GM18951 (cell line): ENCODE data around the gene UTF1.

Experiments used
- POLR2A ChIP-seq: IDR thresholded peaks from 4 replicates; pipeline ENCODE4 v1.6.1; 2011; ENCODE audit warnings: mild to moderate bottlenecking; ENCODE audit not compliant: insufficient read length, insufficient read depth; ENCODE audit errors: extremely low read depth
- in situ Hi-C: fragments of 300-500 bp; cut with MboI; formaldehyde crosslinking; loops from one replicate; pipeline ENCODE4 v1.12.0; 2022; ENCODE audit warnings: low sequenced_read_pairs, mixed read lengths, inconsistent platforms; ENCODE audit not compliant: unreplicated experiment

Gene UTF1

DNA sequence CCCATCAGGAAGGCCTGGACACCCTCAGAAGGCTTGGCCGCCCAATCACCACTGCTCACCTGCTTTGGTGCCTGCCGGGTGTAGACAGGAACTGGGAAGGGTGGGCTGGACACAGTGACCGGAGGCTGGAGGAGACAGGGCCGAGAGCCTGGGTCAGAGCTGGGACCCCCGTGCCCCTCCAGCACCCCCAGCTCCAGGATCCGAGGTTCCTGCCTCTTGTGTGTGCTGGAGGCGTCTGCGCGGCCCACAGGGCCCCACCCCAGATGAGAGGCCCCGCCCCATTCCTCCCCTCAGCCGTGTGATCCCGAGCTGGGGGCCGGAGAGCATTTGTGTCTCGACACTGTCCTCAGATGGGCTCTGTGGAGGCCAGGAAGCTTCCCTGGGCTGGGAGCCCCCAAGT lies 37.3 kb downstream of the UTF1 start:
- TF ChIP-seq POLR2A = no peak
- in situ Hi-C loops = no loop called here

DNA sequence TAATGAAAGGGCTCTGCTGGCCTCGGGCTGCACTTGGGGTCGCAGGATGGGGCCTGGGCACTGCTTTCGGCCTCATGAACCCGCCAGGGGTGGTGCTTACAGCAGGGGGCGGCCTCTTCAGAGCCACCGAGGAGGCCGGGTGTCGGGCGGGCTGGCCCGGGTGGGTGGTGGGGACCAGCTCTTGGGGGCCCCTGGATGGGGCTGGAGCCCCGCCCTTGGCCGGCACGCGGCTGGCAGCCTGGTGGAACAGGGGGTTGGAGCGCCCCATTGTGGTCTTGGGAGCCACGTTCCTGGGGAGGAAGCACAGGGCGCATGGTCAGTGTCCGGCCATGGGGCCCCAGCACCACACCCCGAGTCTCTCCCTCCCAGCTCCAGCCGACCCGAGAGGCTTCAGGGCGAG lies 37.8 kb downstream of the UTF1 start:
- no peak for TF ChIP-seq POLR2A
- in situ Hi-C loops = no loop called here

DNA sequence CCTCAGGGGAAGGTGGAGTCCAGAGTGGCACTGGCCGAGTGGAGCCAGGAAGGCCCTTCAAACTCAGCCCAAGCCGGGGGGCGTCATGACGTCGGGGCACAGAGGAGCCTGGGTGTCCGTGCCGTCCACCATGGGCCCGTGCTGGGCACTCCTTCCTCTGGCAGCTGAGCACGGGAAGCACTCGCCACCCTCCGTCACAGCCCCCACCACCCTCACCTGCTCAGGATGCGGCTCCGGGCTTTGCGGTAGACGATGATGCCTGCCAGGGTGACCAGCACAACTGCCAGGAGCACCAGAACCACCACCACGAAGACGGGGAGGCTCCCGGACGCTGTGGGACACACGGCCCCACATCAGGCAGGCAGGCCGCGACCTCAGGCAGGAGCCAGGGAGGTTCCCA lies 38.5 kb downstream of the UTF1 start:
- in situ Hi-C loops = no loop called here
- no peak for TF ChIP-seq POLR2A

DNA sequence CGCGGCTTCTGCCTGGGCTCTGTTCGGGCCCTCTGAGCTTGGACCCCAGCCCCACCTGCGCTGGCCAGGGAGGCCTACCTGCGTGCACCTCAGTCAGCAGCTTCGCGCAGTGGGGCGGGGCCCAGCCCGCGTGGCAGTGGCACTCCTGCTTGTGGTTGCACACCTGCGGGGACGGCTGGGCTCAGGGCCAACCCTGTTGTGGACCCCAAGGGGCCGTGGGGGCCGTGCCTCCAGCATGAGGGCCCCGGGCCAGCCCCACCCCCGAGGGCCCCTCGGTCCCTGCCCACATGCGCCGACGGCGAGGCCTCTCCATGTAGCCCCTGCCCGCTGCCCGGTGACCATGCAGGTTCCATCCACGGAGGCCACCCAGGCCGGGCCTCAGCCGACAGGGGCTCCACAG lies 39.4 kb downstream of the UTF1 start:
- in situ Hi-C loops = no loop called here

DNA sequence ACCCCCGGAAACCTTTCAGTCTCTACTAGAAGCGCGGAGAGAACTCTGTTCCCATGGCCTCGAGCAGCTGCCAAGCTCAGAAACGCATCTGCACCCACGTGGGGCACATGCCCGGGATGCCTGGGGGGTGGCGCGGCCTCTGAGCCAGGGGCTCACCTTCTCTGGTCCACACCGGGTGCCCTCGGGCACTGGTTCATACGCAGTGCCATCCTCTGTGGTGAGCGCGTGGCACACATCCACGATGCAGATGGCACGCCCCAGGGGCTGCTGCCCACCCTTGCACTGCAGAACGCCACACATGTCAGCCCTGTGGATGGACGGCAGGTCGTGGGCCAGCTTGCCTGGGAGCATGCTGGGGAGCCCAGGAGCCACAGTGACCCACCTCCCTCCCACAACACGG lies 40.2 kb downstream of the UTF1 start:
- in situ Hi-C loops = no loop called here
- TF ChIP-seq POLR2A = no peak

More for the DNA sequence above, 39.4 kb downstream of the UTF1 start:
- TF ChIP-seq POLR2A = no peak

GRCh38 chr10:133270773-133271297 lies 40.8 kb downstream of the UTF1 start:
- TF ChIP-seq POLR2A = no peak

GRCh38 chr10:133271521-133272300 lies 41.7 kb downstream of the UTF1 start:
- in situ Hi-C loops = no loop called here
- no peak for TF ChIP-seq POLR2A

More at GRCh38 chr10:133270773-133271297, 40.8 kb downstream of the UTF1 start:
- in situ Hi-C loops = no loop called here

DNA sequence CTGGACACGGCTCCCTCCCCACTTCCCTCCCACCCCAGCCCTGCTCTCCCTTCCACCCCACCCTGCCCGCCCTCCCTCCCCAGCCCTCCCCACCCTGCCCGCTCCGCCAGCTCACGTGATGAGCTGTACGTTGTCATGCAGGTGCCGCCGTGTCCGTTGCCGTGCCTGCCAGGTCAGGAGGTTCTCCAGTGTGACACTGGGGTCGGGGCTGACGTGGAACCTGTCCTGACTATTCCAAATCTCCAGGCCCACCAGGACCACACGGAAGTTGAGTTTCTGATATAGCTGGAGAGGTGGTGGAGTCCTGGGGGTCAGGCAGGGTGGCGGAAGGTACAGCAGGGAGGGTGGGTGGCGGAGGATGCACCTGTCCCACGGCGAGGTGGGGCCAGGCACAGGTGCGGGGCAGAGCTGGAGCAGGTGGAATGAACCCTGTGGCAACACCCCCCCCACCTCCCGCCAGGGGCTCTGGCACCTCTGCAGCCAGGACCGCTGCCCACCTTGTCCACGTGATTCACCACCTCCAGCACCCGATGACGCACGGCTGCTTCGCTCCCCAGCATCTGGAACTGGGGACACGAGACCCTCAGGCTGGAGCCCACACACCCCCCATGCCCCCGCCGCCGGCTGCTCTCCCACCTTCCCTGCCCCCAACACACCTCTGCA lies 42.4 kb downstream of the UTF1 start:
- in situ Hi-C loops = no loop called here
- TF ChIP-seq POLR2A = no peak

- no peak for TF ChIP-seq POLR2A
- in situ Hi-C loops = no loop called here
Measured at GRCh38 chr10:133272964-133273420, 43.0 kb downstream of the UTF1 start.

DNA sequence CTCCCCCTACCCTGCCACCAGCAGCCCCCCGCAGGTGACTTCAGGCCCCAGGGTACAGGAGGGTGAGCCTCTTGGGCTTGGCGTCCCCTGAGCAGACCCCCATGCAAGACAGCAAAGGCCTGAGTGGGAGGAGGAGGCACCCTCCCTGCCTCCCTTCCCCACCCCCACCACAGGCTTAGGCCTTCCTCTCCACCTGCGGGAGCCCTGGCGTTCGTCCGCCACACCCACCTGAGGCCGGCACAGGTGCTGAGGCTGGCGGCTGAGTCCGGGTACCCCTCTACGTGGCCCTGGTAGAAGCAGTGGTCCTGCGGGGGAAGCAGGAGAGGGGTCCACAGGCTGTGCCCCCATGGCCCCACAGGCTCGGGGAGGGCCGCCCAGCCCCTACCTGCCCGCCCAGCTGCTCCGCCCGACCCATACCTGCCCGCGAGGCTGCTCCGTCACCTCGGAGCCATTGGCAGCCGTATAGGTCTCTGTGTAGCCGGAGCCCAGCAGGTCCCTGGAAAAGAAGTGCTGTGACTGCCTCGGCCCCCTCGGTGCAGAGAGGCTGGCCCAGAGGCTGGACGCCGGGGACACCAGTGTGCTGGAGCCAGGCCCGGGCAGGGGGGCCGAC lies 43.6 kb downstream of the UTF1 start:
- TF ChIP-seq POLR2A = no peak
- in situ Hi-C loops = no loop called here

DNA sequence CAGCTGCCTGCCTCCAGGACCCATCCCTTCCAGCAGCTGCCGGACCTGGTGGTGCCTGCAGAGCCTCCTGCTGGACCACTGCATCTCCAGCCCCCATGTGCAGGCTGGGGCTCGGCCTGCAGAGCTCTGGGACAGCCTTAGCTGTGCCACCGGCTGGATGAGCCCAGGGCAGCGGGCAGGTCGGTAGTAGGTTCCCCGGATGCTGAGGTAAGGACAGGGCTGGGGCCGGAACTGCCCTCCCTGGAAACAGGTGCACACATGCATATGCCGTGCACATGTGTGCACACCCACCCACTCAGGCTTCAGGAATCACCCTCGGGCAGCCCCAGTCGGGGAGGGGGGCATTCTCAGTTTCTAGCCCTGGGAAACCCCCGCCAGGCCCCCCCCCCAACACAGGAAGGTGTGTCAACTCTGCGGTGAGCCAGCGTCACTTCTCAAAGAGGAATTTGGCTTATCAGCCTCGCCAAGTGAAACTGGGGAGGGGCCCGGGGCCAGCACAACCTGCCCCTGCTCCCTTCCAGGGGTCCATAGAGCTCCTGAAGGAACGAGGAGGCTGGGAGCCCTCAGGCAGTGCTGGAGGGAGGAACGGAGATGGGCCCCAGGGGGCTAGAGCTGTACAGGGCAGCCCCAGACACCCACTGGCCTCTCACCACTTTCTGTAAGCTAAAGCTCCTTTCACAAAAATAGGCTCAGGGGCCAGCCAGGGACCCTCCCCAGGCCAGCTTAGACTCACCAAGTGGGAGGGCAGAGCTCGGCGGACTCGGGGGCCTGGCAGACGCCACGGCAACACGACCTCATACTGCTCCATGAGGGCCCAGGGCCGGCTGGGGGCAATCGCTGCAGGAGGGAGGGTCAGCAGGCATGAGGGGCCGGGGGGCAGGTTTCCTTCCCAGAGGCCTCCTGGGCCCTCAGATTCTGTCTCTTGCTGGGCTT lies 45.0 kb downstream of the UTF1 start:
- peak; percentile 61 for TF ChIP-seq POLR2A
- in situ Hi-C loops = no loop called here

DNA sequence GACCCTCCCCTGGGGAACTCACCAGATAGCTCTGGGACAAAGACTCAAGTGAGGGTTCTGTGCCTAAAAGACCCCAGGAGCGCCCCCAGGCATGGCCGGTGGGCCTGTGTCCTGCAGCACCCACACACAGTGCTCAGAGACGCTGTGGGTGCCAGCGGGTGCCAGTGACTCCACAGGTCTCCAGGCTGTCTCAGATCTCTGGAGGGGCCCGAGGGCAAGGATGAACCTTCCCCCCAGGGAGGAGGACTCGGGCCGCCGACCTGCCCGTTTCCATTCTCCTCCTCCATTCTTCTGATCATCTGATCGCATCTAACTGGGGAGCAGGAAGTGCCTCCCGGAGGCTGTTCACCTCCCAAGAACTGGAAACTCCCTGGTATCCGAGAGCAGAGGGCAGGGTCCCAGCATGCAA lies 45.7 kb downstream of the UTF1 start:
- in situ Hi-C loops = no loop called here
- peak; percentile 46 for TF ChIP-seq POLR2A

DNA sequence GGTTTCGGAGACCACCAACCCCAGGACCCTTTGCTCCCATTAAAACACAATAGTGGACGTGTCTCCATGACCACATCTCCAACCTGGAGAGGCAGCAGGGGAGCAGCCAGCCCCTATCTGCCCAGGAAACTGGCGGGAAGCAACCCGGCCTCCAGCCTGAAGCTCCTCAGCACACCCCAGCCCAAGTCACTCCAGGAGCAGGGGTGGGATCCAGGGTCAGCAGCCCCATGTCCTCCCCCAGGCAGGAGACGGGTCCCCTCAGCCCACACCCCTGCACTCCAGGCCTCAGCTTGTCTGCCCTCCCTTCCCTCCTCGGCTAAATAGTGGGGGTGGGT lies 46.0 kb downstream of the UTF1 start:
- in situ Hi-C loops = no loop called here
- TF ChIP-seq POLR2A = no peak
